ENCODE results near the gene LIPJ.

The LIPJ gene, protein sequence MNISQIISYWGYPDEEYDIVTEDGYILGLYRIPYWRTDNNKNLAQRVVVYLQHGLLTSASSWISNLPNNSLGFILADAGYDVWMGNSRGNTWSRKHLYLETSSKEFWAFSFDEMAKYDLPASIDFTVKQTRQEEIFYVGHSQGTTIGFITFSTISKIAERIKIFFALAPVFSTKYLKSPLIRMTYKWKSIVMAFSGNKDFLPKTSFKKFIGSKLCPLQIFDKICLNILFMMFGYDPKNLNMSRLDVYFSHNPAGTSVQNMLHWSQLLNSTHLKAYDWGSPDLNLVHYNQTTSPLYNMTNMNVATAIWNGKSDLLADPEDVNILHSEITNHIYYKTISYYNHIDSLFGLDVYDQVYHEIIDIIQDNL

DNA sequence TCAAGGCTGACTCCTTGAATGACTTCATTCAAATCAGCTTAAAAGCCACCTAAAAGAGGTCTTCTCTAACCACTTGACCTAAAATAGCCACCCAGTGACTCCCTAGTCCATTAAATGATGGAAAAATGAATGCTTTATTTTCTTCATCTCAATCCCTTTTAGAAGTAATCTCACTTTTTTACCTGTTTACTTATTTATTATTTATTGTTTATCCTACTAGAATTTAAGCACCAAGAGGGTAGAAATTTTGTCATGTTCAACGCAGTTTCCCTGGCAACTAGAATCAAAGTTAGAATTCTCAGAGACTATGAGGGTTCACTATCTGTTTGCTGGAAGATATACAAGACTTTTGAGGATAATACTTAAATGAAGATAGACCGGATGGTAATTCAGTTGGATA, at the start of gene LIPJ:
Gene LIPJ (plus strand): TSS at position 301 of the 400 bp plus-strand sequence. CDS start 3,926 bp downstream, outside the sequence.
- in situ Hi-C loops (cut with MboI; ENCODE audit: low pct_unique_long_range_greater_than_20kb, low sequenced_read_pairs, unreplicated experiment), result no loop called here
- no peak for TF ChIP-seq CTCF (IDR thresholded peaks at IDR 0.05; ENCODE audit: extremely low read depth, insufficient read depth, missing control alignments)
- no peak for DNase-seq (ENCODE audit: low spot score)

GRCh38 chr10:88537322-88537721, 49.2 kb upstream of the LIPJ start:
- in situ Hi-C loops (cut with MboI; ENCODE audit: low pct_unique_long_range_greater_than_20kb, low sequenced_read_pairs, unreplicated experiment), result no loop called here
- DNase-seq (ENCODE audit: low spot score), result no peak
- no peak for TF ChIP-seq CTCF (IDR thresholded peaks at IDR 0.05; ENCODE audit: extremely low read depth, insufficient read depth, missing control alignments)

GRCh38 chr10:88538048-88538447, 48.5 kb upstream of the LIPJ start:
- DNase-seq (ENCODE audit: low spot score), result no peak
- in situ Hi-C loops (cut with MboI; ENCODE audit: low pct_unique_long_range_greater_than_20kb, low sequenced_read_pairs, unreplicated experiment), result no loop called here
- no peak for TF ChIP-seq CTCF (IDR thresholded peaks at IDR 0.05; ENCODE audit: extremely low read depth, insufficient read depth, missing control alignments)

DNA sequence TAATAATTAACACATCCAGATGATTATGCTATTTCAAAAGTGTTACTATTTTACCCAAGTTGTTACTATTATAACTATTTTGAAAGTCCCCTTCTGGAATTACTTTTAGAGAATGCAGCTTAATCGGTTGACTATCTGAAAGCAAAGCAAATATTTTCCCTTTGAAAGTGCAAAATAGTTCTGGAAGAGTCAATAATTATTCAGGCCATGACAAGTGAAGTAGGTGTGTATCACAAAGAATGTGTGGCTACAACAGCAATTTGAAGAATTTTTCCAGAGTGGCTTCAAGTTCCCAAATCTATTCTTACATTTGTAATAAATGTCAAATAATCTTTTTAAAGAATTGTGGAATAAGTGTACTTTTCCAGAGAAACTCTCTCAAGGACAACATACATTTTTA, 46.2 kb upstream of the LIPJ start:
- TF ChIP-seq CTCF (IDR thresholded peaks at IDR 0.05; ENCODE audit: extremely low read depth, insufficient read depth, missing control alignments), result no peak
- DNase-seq (ENCODE audit: low spot score), result no peak
- in situ Hi-C loops (cut with MboI; ENCODE audit: low pct_unique_long_range_greater_than_20kb, low sequenced_read_pairs, unreplicated experiment), result loop anchor here (10.0 kb wide), 1 partner anchor 136 kb away; no protein-coding TSS in a partner anchor

GRCh38 chr10:88541116-88541626, 45.4 kb upstream of the LIPJ start:
- TF ChIP-seq CTCF (IDR thresholded peaks at IDR 0.05; ENCODE audit: extremely low read depth, insufficient read depth, missing control alignments), result no peak
- in situ Hi-C loops (cut with MboI; ENCODE audit: low pct_unique_long_range_greater_than_20kb, low sequenced_read_pairs, unreplicated experiment), result loop anchor here (10.0 kb wide), 1 partner anchor 136 kb away; no protein-coding TSS in a partner anchor
- no peak for DNase-seq (ENCODE audit: low spot score)

- no peak for DNase-seq (ENCODE audit: low spot score)
- in situ Hi-C loops (cut with MboI; ENCODE audit: low pct_unique_long_range_greater_than_20kb, low sequenced_read_pairs, unreplicated experiment), result loop anchor here (10.0 kb wide), 1 partner anchor 138 kb away; no protein-coding TSS in a partner anchor
- no peak for TF ChIP-seq CTCF (IDR thresholded peaks at IDR 0.05; ENCODE audit: extremely low read depth, insufficient read depth, missing control alignments)
These were observed 44.0 kb upstream of the LIPJ start for GRCh38 chr10:88542522-88542921.
